ENCODE results near the gene CADPS.

The CADPS gene

GRCh38 chr3:62414786-62415185 is 460.4 kb downstream of the CADPS start:
- H3K4me3 ChIP-seq (replicated peaks in 1 of 2; ENCODE audit: low read depth in 2 of 2, low read length in 2 of 2), result no peak overlapping the region
- DNase-seq (ENCODE audit: low read depth in 2 of 2), result no peak
- no peak for TF ChIP-seq CTCF (IDR thresholded peaks at IDR 0.05; ENCODE audit: low read depth, low read length)

- DNase-seq (ENCODE audit: low read depth in 2 of 2), result no peak
- H3K4me3 ChIP-seq (replicated peaks in 1 of 2; ENCODE audit: low read depth in 2 of 2, low read length in 2 of 2), result no peak overlapping the region
- TF ChIP-seq CTCF (IDR thresholded peaks at IDR 0.05; ENCODE audit: low read depth, low read length), result no peak
Observed at GRCh38 chr3:62413687-62414086, 461.5 kb downstream of the CADPS start.

GRCh38 chr3:62406945-62407344 is 468.3 kb downstream of the CADPS start:
- no peak overlapping the region for H3K4me3 ChIP-seq (replicated peaks in 1 of 2; ENCODE audit: low read depth in 2 of 2, low read length in 2 of 2)
- no peak for TF ChIP-seq CTCF (IDR thresholded peaks at IDR 0.05; ENCODE audit: low read depth, low read length)
- no peak for DNase-seq (ENCODE audit: low read depth in 2 of 2)

GRCh38 chr3:62405566-62405965 is 469.6 kb downstream of the CADPS start:
- no peak for TF ChIP-seq CTCF (IDR thresholded peaks at IDR 0.05; ENCODE audit: low read depth, low read length)
- no peak overlapping the region for H3K4me3 ChIP-seq (replicated peaks in 1 of 2; ENCODE audit: low read depth in 2 of 2, low read length in 2 of 2)
- DNase-seq (ENCODE audit: low read depth in 2 of 2), result no peak

- no peak for TF ChIP-seq CTCF (IDR thresholded peaks at IDR 0.05; ENCODE audit: low read depth, low read length)
- DNase-seq (ENCODE audit: low read depth in 2 of 2), result no peak
Observed at GRCh38 chr3:62405135-62405534, 470.1 kb downstream of the CADPS start.

GRCh38 chr3:62404321-62404720 is 470.9 kb downstream of the CADPS start:
- H3K4me3 ChIP-seq (replicated peaks in 1 of 2; ENCODE audit: low read depth in 2 of 2, low read length in 2 of 2), result no peak overlapping the region
- TF ChIP-seq CTCF (IDR thresholded peaks at IDR 0.05; ENCODE audit: low read depth, low read length), result no peak
- no peak for DNase-seq (ENCODE audit: low read depth in 2 of 2)

More at GRCh38 chr3:62405135-62405534, 470.1 kb downstream of the CADPS start:
- H3K4me3 ChIP-seq (replicated peaks in 1 of 2; ENCODE audit: low read depth in 2 of 2, low read length in 2 of 2), result no peak overlapping the region

GRCh38 chr3:62403765-62404164 is 471.5 kb downstream of the CADPS start:
- H3K4me3 ChIP-seq (replicated peaks in 1 of 2; ENCODE audit: low read depth in 2 of 2, low read length in 2 of 2), result no peak overlapping the region
- no peak for DNase-seq (ENCODE audit: low read depth in 2 of 2)
- no peak for TF ChIP-seq CTCF (IDR thresholded peaks at IDR 0.05; ENCODE audit: low read depth, low read length)

Measured in cardiac fibroblast (primary cell).